Tibial nerve (tissue), 4 donors: Measurements from ENCODE around the gene CARS2.

Source experiments
- CTCF ChIP-seq, 5 experiments: fragments of 200-600 bp in 3 of 5; fragments of 450-650 bp in 2 of 5; sonication (generic) in 3 of 5; IDR thresholded peaks; one replicate each; pipeline ENCODE4 v1.5.1; 2016 to 2019; ENCODE audit warnings: antibody characterized with exemption in 5 of 5, mild to moderate bottlenecking in 3 of 5, moderate library complexity in 2 of 5
- EP300 ChIP-seq, 2 donors: sonication (generic); formaldehyde crosslinking; IDR thresholded peaks; one replicate each; pipeline ENCODE4 v1.6.1; 2017; ENCODE audit warnings: antibody characterized with exemption in 2 of 2, mild to moderate bottlenecking in 1 of 2
- POLR2A ChIP-seq, 2 donors: fragments of 450-650 bp; IDR thresholded peaks; one replicate each; pipeline ENCODE4 v1.6.1; 2017; ENCODE audit warnings: antibody characterized with exemption in 2 of 2, mild to moderate bottlenecking in 2 of 2, moderate library complexity in 2 of 2

GRCh38 chr13:110644892-110645521, 60.9 kb downstream of the CARS2 start:
- TF ChIP-seq EP300 (IDR thresholded peaks at IDR 0.05) (no peak), CTCF (IDR thresholded peaks at IDR 0.05) (peak; percentile 9 to 44 (median 28)), POLR2A (IDR thresholded peaks at IDR 0.05) (no peak)
